HG03025 (cell line): ENCODE data around the gene DSCAML1.

Experiments
- ATAC-seq: cut with Tn5 transposase; IDR thresholded peaks from one replicate; pipeline ENCODE4 v1.9.1; 2021; ENCODE audit warnings: mild to moderate bottlenecking, moderate library complexity; ENCODE audit not compliant: unreplicated experiment, low FRiP score

The DSCAML1 gene

DNA sequence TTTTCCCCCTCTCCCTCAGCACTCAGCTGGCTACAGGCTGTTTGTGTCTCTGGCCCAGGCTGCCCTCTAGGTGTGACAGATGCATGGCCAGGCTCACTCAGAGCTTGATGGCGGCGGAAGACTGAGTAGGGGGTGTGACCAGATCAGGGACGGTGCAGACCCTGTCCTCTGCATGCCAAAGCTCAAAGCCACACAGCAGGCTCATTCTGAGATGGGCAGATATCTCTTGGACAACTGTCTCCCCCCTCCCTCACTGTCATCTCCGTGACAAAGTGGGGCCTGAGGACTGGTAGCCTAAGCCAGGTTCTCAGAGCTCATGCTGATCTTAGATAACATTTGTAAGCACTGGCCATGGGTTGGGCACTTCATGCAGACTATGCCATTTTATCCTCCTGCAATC lies 231.3 kb downstream of the DSCAML1 start:
- ATAC-seq: no peak

DNA sequence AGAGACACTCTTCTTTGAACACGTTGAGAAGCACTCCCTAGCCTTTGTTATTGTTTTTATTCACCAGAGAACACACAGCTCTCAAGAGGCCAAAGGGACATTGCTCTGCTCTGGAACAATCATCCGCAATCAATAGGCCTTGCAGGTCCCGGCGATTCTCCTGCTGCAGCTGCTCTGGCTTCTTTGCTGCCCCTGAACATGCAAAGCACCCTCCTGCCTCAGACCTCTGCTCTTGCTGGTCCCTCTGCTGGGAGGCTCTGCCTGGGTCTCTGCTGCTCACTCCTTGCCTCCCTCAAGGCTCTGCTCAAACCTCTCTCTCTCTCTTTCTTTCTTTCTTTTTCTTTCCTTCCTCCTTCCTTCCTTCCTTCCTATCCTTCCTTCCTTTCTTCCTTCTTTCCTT lies 232.7 kb downstream of the DSCAML1 start:
- ATAC-seq: no peak

- ATAC-seq: no peak
These were observed 233.5 kb downstream of the DSCAML1 start for GRCh38 chr11:117563556-117563955.

GRCh38 chr11:117562136-117562535 lies 234.9 kb downstream of the DSCAML1 start:
- no peak for ATAC-seq

GRCh38 chr11:117560780-117561530 lies 236.1 kb downstream of the DSCAML1 start:
- ATAC-seq: no peak

- ATAC-seq: no peak
These were observed 237.3 kb downstream of the DSCAML1 start for GRCh38 chr11:117559698-117560097.

- no peak for ATAC-seq
These were observed 239.7 kb downstream of the DSCAML1 start for GRCh38 chr11:117557361-117557760.

GRCh38 chr11:117554601-117555333 lies 242.2 kb downstream of the DSCAML1 start:
- ATAC-seq: no peak

DNA sequence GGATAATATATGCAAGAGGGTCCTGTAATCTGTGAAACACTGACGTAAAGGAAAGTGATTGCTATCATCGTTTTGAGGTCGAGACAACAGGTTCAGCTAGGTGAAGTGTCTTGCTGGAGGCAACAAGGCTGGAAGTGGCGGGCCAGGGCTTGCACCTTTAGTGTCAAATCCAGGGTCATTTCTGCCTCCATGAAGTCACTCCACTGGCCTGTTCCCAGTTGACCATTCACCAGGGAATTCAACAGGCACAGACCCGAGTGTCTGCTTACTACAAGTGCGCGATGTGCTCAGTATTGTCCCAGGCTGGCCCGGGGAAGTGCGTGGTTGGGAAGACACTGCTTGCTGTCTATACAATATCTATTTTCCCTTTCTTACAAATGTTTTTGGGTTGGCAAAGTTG lies 244.4 kb downstream of the DSCAML1 start:
- no peak for ATAC-seq

DNA sequence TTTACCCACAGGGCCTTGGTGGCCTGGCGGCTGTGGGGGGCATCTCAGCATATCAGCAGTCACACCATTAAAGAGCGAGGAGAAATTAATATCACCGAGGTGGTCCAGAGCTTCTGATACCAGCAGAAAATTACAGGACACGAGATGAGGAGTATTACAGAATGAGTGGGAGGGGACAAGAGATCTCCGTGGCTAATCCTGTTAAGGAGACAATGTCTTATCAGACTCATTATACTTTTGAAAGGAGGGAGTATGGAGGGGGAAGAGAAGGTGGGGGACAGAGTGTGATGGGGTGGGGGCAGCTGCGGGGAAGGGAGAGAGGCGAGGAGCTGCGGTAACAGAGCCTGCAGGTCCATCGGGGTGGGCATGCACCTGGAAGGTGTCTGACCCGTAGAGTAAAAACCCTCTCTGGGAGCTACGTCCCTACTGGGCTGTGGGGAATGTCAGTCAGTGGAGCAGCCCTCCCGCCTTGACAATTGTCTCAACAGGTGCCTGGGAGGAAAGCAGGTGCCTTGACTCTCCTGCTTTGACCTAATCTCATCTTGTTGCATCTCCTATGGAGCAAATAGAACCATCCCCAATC lies 245.2 kb downstream of the DSCAML1 start:
- no peak for ATAC-seq

DNA sequence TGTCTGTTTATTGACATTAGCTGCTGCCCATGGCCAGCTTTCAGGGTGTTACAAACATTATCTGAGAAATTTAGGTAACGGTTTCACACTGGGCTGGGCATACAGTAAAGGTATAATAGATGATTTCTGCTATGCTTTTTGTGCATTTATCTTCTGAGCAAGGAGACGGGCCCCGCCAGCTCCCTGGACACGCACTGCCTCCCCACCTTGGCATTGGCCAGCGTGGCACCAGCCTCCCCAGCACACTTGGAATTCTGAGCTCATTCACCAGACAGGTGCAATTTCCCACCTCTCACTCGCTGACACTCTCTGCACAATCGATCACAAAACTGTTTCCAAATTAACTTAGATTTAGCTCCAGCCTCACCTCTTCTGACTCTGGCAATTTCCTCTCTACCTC lies 246.6 kb downstream of the DSCAML1 start:
- ATAC-seq: no peak

GRCh38 chr11:117549417-117549816 lies 247.6 kb downstream of the DSCAML1 start:
- no peak for ATAC-seq

GRCh38 chr11:117548876-117549275 lies 248.1 kb downstream of the DSCAML1 start:
- ATAC-seq: no peak

GRCh38 chr11:117547946-117548345 lies 249.1 kb downstream of the DSCAML1 start:
- no peak for ATAC-seq

DNA sequence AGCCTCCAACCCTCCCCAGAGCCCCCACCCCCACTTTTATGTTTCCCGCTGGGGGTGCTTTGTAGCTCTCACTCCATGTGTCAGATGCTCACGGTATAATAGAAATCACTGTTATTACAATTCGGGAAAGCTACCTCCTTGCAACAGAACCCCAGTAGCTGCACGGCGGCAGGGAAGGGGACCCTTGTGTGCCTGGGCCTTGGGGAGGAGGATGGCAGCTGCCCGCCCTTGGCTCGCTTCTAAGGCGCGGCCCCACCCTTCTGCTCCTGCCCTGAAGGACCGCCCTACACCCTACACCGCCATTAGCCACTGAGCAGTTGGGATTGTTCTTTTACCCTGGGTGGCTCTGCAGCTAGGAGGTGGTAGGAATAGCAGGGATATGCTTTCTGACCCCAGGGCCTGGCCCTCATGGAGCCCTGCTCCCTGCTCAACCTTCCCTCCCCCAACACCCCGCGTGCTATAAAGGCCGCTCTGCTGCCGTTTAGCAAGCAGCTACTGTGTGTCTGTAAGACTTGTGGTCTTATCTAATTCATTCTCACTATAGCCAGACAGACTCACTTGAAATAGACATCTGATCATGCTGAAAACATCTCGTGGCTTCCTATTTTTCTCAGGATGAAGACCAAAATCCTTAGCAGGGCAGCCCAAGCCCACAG lies 249.7 kb downstream of the DSCAML1 start:
- no peak for ATAC-seq

DNA sequence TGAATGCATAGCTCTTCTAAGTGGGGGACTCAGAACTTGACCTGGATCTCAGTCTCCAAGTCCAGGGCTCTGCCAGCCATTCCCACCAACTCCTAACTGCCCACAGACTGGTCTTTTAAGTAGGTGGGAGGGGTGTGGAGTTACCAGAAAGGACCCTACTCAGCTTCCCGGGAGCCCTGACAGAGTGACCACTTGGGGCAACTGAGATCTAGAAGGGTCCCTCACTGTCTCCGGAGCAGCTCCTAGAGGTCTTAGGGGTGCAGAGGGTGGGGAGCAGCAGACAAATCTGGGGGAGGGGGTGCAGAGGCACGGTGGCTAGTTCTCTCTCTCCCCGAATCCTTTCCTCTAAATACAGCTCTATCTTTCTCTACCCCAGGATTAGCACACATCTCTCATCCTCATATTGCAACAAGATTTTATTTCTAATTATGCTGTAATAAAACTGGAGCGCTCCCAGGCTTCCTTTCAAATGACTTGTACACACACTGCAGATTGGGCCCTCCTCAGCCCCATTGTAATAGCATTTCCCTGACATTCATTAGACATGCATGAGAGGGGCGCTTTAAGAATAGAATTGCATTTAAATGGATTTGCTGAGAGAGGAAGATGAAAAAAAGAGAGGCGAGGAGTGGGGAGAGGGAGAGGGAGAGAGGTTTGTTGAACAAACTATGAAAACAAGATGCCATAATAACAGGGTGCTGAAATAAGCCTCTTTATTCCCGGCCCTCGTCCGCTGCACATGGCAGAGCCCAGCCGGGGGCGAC lies 250.4 kb downstream of the DSCAML1 start:
- no peak for ATAC-seq

- ATAC-seq: no peak
These were observed 251.3 kb downstream of the DSCAML1 start for GRCh38 chr11:117545706-117546105.

DNA sequence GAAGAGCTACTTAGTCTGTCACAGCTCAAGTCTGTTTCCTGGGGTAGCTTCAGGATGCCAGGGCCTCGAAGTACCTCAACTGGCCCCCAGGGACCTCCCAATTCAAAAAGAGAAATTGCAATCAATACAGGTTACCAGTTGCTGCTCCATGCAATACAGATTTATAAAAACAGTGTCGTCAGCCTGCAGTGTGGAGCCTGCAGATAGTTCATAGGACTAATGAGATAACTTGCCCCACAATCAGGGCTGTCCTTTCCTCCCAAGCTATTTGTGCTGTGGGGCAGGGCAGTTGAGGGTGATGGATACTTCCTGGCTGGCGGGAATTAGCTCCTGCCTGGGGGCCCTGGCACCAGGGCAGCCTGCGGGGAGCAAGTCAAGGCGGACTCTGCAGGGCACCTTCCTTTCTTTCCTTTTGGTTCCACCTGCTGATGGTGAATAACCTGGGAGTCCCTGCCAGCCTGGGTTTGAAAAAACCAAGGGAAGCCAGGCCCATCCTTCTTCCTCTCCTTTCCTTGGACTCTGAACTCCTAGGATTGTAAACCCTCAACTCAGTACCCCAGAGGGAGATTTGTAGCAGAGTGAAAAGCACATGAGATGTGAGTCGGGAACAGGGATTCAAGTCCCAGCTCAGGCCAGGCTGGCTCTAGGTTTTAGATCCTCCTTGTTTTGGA lies 252.8 kb downstream of the DSCAML1 start:
- ATAC-seq: no peak

DNA sequence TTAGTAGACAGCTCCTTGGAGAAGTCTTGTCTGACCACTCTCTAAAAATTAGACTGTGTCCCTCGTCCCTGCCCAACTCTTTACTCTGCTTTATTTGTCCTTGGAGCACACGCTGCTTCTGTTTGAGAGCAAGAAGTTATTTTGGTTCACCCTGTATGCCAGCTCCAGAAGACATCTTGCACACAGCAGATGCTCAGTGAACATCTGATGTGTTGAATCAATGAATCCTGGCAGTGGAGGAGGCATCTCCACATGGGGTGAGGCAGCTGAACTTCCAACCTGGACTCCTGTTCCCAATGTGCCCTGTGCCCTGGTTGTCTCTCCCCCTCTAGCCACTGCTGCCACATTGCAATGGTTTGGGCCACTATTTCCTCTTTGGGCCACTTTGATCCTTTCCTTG lies 255.8 kb downstream of the DSCAML1 start:
- ATAC-seq: no peak
